Activated CD4-positive, alpha-beta memory T cell treated with anti-CD3 and anti-CD28 coated beads, Interleukin-2, amount 10 ng/mL, durations not matched to agents 7 days and 5 days (primary cell): ENCODE measurements around the gene SPINK5. TPM values are rescaled to one million over a fixed set of nuclear protein-coding genes. Genes with fewer than 3 reads are reported as not detected.

Experiments used
- CTCF ChIA-PET: fragments of 350-600 bp; sonication (Branson Sonifier 250); formaldehyde crosslinking; loops from one replicate; lab custom pipeline; 2021; ENCODE audit warnings: antibody characterized with exemption, inconsistent platforms; lab: Charles Lee
- POLR2A ChIA-PET: fragments of 350-600 bp; sonication (Branson Sonifier 250); formaldehyde crosslinking; loops from one replicate; lab custom pipeline; 2021; ENCODE audit warnings: antibody characterized with exemption; lab: Charles Lee
- DNase-seq: peaks from one replicate; pipeline ENCODE4 v3.0.0-alpha.2; 2020
- H3K27ac Mint-ChIP-seq: one replicate; pipeline ENCODE4 v1.8.0; 2021; ENCODE audit warnings: mild to moderate bottlenecking, mixed read lengths
- H3K27me3 Mint-ChIP-seq: one replicate; pipeline ENCODE4 v1.8.0; 2021; ENCODE audit warnings: mixed read lengths
- H3K36me3 Mint-ChIP-seq: one replicate; pipeline ENCODE4 v1.8.0; 2021; ENCODE audit warnings: low read depth, mixed read lengths
- H3K4me1 Mint-ChIP-seq: one replicate; pipeline ENCODE4 v1.8.0; 2021; ENCODE audit warnings: mixed read lengths
- H3K4me3 Mint-ChIP-seq: one replicate; pipeline ENCODE4 v1.8.0; 2021; ENCODE audit warnings: mild to moderate bottlenecking, mixed read lengths
- H3K9me3 Mint-ChIP-seq: one replicate; pipeline ENCODE4 v1.8.0; 2021; ENCODE audit warnings: mixed read lengths
- total RNA-seq, 2 experiments: library from RNA; stranded (reverse); gene quantifications; one replicate each; pipeline ENCODE4 v1.2.3, GENCODE V29; 2021

The SPINK5 gene
- total RNA-seq, 2 experiments from 2014 or later: not detected

- CTCF ChIA-PET: no interaction called here
- POLR2A ChIA-PET: no interaction called here
- no peak for DNase-seq
- Mint-ChIP-seq H3K27ac (no peak overlapping the region), H3K27me3 (no peaks in the 10 kb centered on the region), H3K36me3 (no peaks in the 10 kb centered on the region), H3K4me3 (no peak overlapping the region), H3K9me3 (no peaks in the 10 kb centered on the region), H3K4me1 (no peaks in the 10 kb centered on the region)
Measured at GRCh38 chr5:148070621-148071020, 6.8 kb downstream of the SPINK5 start.

- no peak overlapping the region for H3K27ac Mint-ChIP-seq
- no peak overlapping the region for H3K4me3 Mint-ChIP-seq
- H3K4me1 Mint-ChIP-seq: no peaks in the 10 kb centered on the region
- no peak for DNase-seq
- H3K27me3 Mint-ChIP-seq: no peaks in the 10 kb centered on the region
- no peaks in the 10 kb centered on the region for H3K9me3 Mint-ChIP-seq
- no peaks in the 10 kb centered on the region for H3K36me3 Mint-ChIP-seq
- POLR2A ChIA-PET: no interaction called here
- CTCF ChIA-PET: no interaction called here
Measured at GRCh38 chr5:148072207-148072606, 8.4 kb downstream of the SPINK5 start.

GRCh38 chr5:148075529-148075928 lies 11.7 kb downstream of the SPINK5 start:
- POLR2A ChIA-PET: no interaction called here
- Mint-ChIP-seq H3K4me1 (no peaks in the 10 kb centered on the region), H3K36me3 (no peaks in the 10 kb centered on the region), H3K4me3 (no peak overlapping the region), H3K27me3 (no peaks in the 10 kb centered on the region), H3K9me3 (no peaks in the 10 kb centered on the region), H3K27ac (no peak overlapping the region)
- CTCF ChIA-PET: no interaction called here
- DNase-seq: no peak

- ChIA-PET CTCF (no interaction called here), POLR2A (no interaction called here)
- DNase-seq: no peak
- Mint-ChIP-seq H3K9me3 (no peaks in the 10 kb centered on the region), H3K4me1 (no peaks in the 10 kb centered on the region), H3K36me3 (no peaks in the 10 kb centered on the region), H3K4me3 (no peak overlapping the region), H3K27ac (no peak overlapping the region), H3K27me3 (no peaks in the 10 kb centered on the region)
Measured at GRCh38 chr5:148083203-148083602, 19.4 kb downstream of the SPINK5 start.

GRCh38 chr5:148084269-148084668 lies 20.5 kb downstream of the SPINK5 start:
- Mint-ChIP-seq H3K27ac (no peak overlapping the region), H3K27me3 (no peaks in the 10 kb centered on the region)
- CTCF ChIA-PET: no interaction called here

GRCh38 chr5:148085310-148085709 lies 21.5 kb downstream of the SPINK5 start:
- DNase-seq: no peak
- no peaks in the 10 kb centered on the region for H3K36me3 Mint-ChIP-seq
- no peaks in the 10 kb centered on the region for H3K9me3 Mint-ChIP-seq
- no peaks in the 10 kb centered on the region for H3K27me3 Mint-ChIP-seq
- no peak overlapping the region for H3K27ac Mint-ChIP-seq
- H3K4me1 Mint-ChIP-seq: no peaks in the 10 kb centered on the region
- ChIA-PET POLR2A (no interaction called here), CTCF (no interaction called here)
- H3K4me3 Mint-ChIP-seq: no peak overlapping the region

More at GRCh38 chr5:148084269-148084668, 20.5 kb downstream of the SPINK5 start:
- Mint-ChIP-seq H3K4me1 (no peaks in the 10 kb centered on the region), H3K36me3 (no peaks in the 10 kb centered on the region), H3K9me3 (no peaks in the 10 kb centered on the region), H3K4me3 (no peak overlapping the region)
- no peak for DNase-seq
- POLR2A ChIA-PET: no interaction called here

- Mint-ChIP-seq H3K27ac (no peak overlapping the region), H3K4me1 (no peaks in the 10 kb centered on the region), H3K36me3 (no peaks in the 10 kb centered on the region), H3K9me3 (no peaks in the 10 kb centered on the region), H3K27me3 (no peaks in the 10 kb centered on the region), H3K4me3 (no peak overlapping the region)
- POLR2A ChIA-PET: no interaction called here
- DNase-seq: no peak
- CTCF ChIA-PET: no interaction called here
Measured at GRCh38 chr5:148085977-148086705, 22.4 kb downstream of the SPINK5 start.

- Mint-ChIP-seq H3K27ac (no peak overlapping the region), H3K9me3 (no peaks in the 10 kb centered on the region), H3K4me3 (no peak overlapping the region), H3K4me1 (no peaks in the 10 kb centered on the region), H3K36me3 (no peaks in the 10 kb centered on the region), H3K27me3 (no peaks in the 10 kb centered on the region)
- no peak for DNase-seq
- CTCF ChIA-PET: no interaction called here
- POLR2A ChIA-PET: no interaction called here
Measured at GRCh38 chr5:148090146-148090772, 26.5 kb downstream of the SPINK5 start.

- Mint-ChIP-seq H3K27me3 (no peaks in the 10 kb centered on the region), H3K4me3 (no peak overlapping the region), H3K36me3 (no peaks in the 10 kb centered on the region), H3K27ac (no peak overlapping the region), H3K9me3 (no peaks in the 10 kb centered on the region), H3K4me1 (no peaks in the 10 kb centered on the region)
- POLR2A ChIA-PET: no interaction called here
- CTCF ChIA-PET: no interaction called here
- no peak for DNase-seq
Measured at GRCh38 chr5:148090773-148091250, 27.0 kb downstream of the SPINK5 start.

GRCh38 chr5:148091991-148092964 lies 28.5 kb downstream of the SPINK5 start:
- ChIA-PET POLR2A (no interaction called here), CTCF (no interaction called here)
- Mint-ChIP-seq H3K36me3 (no peaks in the 10 kb centered on the region), H3K4me1 (no peaks in the 10 kb centered on the region), H3K27me3 (no peaks in the 10 kb centered on the region), H3K27ac (no peak overlapping the region), H3K9me3 (no peaks in the 10 kb centered on the region), H3K4me3 (no peak overlapping the region)
- no peak for DNase-seq

- no peaks in the 10 kb centered on the region for H3K36me3 Mint-ChIP-seq
- H3K27ac Mint-ChIP-seq: no peak overlapping the region
- ChIA-PET POLR2A (no interaction called here), CTCF (no interaction called here)
- H3K9me3 Mint-ChIP-seq: no peaks in the 10 kb centered on the region
- no peak for DNase-seq
- H3K27me3 Mint-ChIP-seq: no peaks in the 10 kb centered on the region
- no peak overlapping the region for H3K4me3 Mint-ChIP-seq
- H3K4me1 Mint-ChIP-seq: no peaks in the 10 kb centered on the region
Measured at GRCh38 chr5:148094336-148094735, 30.6 kb downstream of the SPINK5 start.

GRCh38 chr5:148104226-148104625 lies 40.4 kb downstream of the SPINK5 start:
- DNase-seq: no peak
- ChIA-PET CTCF (no interaction called here), POLR2A (no interaction called here)
- H3K4me1 Mint-ChIP-seq: no peaks in the 10 kb centered on the region
- no peaks in the 10 kb centered on the region for H3K27me3 Mint-ChIP-seq
- no peak overlapping the region for H3K27ac Mint-ChIP-seq
- no peaks in the 10 kb centered on the region for H3K9me3 Mint-ChIP-seq
- H3K36me3 Mint-ChIP-seq: no peaks in the 10 kb centered on the region
- no peak overlapping the region for H3K4me3 Mint-ChIP-seq

- Mint-ChIP-seq H3K4me3 (no peak overlapping the region), H3K36me3 (no peaks in the 10 kb centered on the region), H3K27me3 (no peaks in the 10 kb centered on the region), H3K27ac (no peak overlapping the region), H3K4me1 (no peaks in the 10 kb centered on the region), H3K9me3 (no peaks in the 10 kb centered on the region)
- ChIA-PET POLR2A (no interaction called here), CTCF (no interaction called here)
- DNase-seq: no peak
Measured at GRCh38 chr5:148107608-148108007, 43.8 kb downstream of the SPINK5 start.
